Natural killer cell (primary cell): ENCODE data around the gene CACNA2D2. TPM values are rescaled to one million over a fixed set of nuclear protein-coding genes. Genes with fewer than 3 reads are reported as not detected.
A peak's percentile ranks its signal among the peaks of the same experiment; 100 is the strongest.

Experiments used
- ATAC-seq, 3 donors: fragments of 150-1000 bp in 2 of 3; fragments of 200-7000 bp in 1 of 3; cut with Tn5 transposase; 1 replicate in 1 of 3; 2 replicates in 2 of 3; pipeline ENCODE4 v1.10.0; 2021; ENCODE audit warnings: mild to moderate bottlenecking in 2 of 3, moderate library complexity in 2 of 3
- DNase-seq, 2 donors: peaks; one replicate each; pipeline versions ENCODE4 v3.0.0 to v3.0.0-alpha.2; 2013 to 2021; ENCODE audit warnings: mixed read lengths in 1 of 2
- H3K27ac ChIP-seq: one replicate; pipeline ENCODE4 v1.5.1; 2013; ENCODE audit warnings: mild to moderate bottlenecking, low read length
- H3K27me3 ChIP-seq: one replicate; pipeline ENCODE4 v1.6.1; 2013; ENCODE audit warnings: low read length; ENCODE audit not compliant: control insufficient read depth, insufficient read depth
- H3K36me3 ChIP-seq: one replicate; pipeline ENCODE4 v1.6.1; 2013; ENCODE audit warnings: low read length; ENCODE audit not compliant: control insufficient read depth, insufficient read depth
- H3K4me1 ChIP-seq: one replicate; pipeline ENCODE4 v1.6.1; 2013; ENCODE audit warnings: low read length; ENCODE audit not compliant: control insufficient read depth, insufficient read depth
- H3K4me3 ChIP-seq: one replicate; pipeline ENCODE4 v1.5.1; 2013; ENCODE audit warnings: low read length
- H3K9me3 ChIP-seq: one replicate; pipeline ENCODE4 v1.6.1; 2013; ENCODE audit warnings: low read length; ENCODE audit not compliant: control insufficient read depth, insufficient read depth
- H3K27ac Mint-ChIP-seq, 2 donors: one replicate each; pipeline ENCODE4 v1.8.0; 2022; ENCODE audit warnings: mild to moderate bottlenecking in 2 of 2, mixed read lengths in 2 of 2, moderate library complexity in 1 of 2
- H3K27me3 Mint-ChIP-seq, 2 donors: one replicate each; pipeline ENCODE4 v1.8.0; 2022; ENCODE audit warnings: low read depth in 2 of 2, mixed read lengths in 2 of 2
- H3K36me3 Mint-ChIP-seq: one replicate; pipeline ENCODE4 v1.8.0; 2022; ENCODE audit warnings: mixed read lengths
- H3K4me1 Mint-ChIP-seq, 2 donors: one replicate each; pipeline ENCODE4 v1.8.0; 2022; ENCODE audit warnings: mixed read lengths in 2 of 2
- H3K4me3 Mint-ChIP-seq: one replicate; pipeline ENCODE4 v1.8.0; 2022; ENCODE audit warnings: mild to moderate bottlenecking, moderate library complexity, mixed read lengths
- H3K9me3 Mint-ChIP-seq, 2 donors: one replicate each; pipeline ENCODE4 v1.8.0; 2022; ENCODE audit warnings: mixed read lengths in 2 of 2
- WGBS: methylation state at CpG from one replicate; pipeline ENCODE4 v1.1.7; 2013; ENCODE audit warnings: missing lambda C conversion rate; ENCODE audit not compliant: insufficient coverage; 5-methylcytosine and 5-hydroxymethylcytosine counted together
- intact Hi-C: fragments of 100-400 bp; cut with micrococcal nuclease; formaldehyde crosslinking; loops from one replicate; pipeline ENCODE4 v1.14.2; 2022
- total RNA-seq, 4 donors: library from RNA; stranded (reverse); fragments of 120-200 nt in 1 of 4; gene quantifications; one replicate each; pipeline versions ENCODE4 v1.2.3 to v1.2.4, GENCODE V29; 2013 to 2022
- TF ChIP-seq, protein P1 (sequence below): fragments of 200-600 bp; IDR thresholded peaks from one replicate; pipeline ENCODE4 v1.8.0; 2022; ENCODE audit warnings: antibody characterized with exemption

Gene CACNA2D2
- total RNA-seq, 3 donors from 2014 or later (not counting 1 experiment from before 2014, with no cell fraction given): 36.5 to 56.4 (median 43.8) TPM

DNA sequence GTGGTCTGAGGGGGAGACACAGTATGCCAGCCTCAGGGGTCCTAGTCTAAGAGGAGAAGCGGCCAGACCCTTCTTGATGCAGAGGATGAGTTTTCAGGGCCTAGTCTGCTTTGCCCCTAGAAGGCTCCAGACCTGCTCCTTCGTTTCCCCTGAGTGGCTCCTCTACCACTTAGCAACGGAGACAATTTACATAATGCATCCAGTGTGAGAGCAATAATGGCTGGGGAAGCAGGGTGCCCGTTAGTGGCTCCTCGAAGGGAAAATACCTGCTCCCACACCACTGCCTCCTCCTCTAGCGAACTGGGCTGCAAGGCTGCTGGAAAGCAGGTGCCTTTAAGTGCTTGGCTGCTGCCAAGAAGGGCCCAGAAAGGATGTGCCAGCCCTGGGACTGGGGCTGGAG is 38.9 kb downstream of the CACNA2D2 start:
- H3K27ac Mint-ChIP-seq: peak overlapping the region in 1 of 2 donors; percentile 45
- Histone ChIP-seq H3K27ac (no peak overlapping the region), H3K4me3 (no peak overlapping the region), H3K9me3 (no peaks in the 10 kb centered on the region), H3K4me1 (peaks cover 18% of the 10 kb centered on the region), H3K27me3 (no peaks in the 10 kb centered on the region), H3K36me3 (no peaks in the 10 kb centered on the region)
- no peaks in the 10 kb centered on the region for H3K36me3 Mint-ChIP-seq
- no peaks in the 10 kb centered on the region for H3K9me3 Mint-ChIP-seq
- H3K4me3 Mint-ChIP-seq: no peak overlapping the region
- DNase-seq (no peak), ATAC-seq (no peak)
- H3K27me3 Mint-ChIP-seq: no peaks in the 10 kb centered on the region
- intact Hi-C loops: no loop called here
- TF ChIP-seq, protein P1, sequence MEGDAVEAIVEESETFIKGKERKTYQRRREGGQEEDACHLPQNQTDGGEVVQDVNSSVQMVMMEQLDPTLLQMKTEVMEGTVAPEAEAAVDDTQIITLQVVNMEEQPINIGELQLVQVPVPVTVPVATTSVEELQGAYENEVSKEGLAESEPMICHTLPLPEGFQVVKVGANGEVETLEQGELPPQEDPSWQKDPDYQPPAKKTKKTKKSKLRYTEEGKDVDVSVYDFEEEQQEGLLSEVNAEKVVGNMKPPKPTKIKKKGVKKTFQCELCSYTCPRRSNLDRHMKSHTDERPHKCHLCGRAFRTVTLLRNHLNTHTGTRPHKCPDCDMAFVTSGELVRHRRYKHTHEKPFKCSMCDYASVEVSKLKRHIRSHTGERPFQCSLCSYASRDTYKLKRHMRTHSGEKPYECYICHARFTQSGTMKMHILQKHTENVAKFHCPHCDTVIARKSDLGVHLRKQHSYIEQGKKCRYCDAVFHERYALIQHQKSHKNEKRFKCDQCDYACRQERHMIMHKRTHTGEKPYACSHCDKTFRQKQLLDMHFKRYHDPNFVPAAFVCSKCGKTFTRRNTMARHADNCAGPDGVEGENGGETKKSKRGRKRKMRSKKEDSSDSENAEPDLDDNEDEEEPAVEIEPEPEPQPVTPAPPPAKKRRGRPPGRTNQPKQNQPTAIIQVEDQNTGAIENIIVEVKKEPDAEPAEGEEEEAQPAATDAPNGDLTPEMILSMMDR: no peak
- WGBS: 69% methylated on average over 6 of the region's 6 CpGs
- H3K4me1 Mint-ChIP-seq: peaks cover 25 to 40% of the 10 kb centered on the region in 2 donors

DNA sequence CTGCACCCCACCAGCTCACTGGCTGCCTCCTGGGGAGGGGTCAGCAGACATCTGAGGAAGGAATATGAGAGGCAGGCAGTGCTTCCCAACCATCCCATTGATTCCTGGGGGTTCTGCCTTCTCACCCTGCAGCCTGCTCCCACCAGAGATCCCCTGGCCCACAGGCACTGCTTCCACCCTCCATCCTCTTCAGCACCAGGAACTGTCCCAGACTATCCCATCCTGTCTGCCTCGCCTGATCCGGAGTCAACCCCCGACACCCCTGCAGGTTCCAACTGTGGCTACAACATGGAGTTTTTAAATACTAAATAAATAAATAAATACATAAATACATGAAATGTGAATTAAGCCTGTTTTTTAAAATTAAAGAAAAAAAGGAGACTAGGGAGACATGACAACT is 43.6 kb downstream of the CACNA2D2 start:
- Mint-ChIP-seq H3K4me3 (no peak overlapping the region), H3K27ac (no peak overlapping the region), H3K36me3 (no peaks in the 10 kb centered on the region), H3K27me3 (no peaks in the 10 kb centered on the region), H3K9me3 (no peaks in the 10 kb centered on the region), H3K4me1 (peaks cover 10 to 20% of the 10 kb centered on the region in 2 donors)
- intact Hi-C loops: no loop called here
- TF ChIP-seq, protein P1: no peak
- no peak overlapping the region for H3K27ac ChIP-seq
- DNase-seq (no peak), ATAC-seq (no peak)
- no peaks in the 10 kb centered on the region for H3K27me3 ChIP-seq
- no peak overlapping the region for H3K4me3 ChIP-seq
- H3K4me1 ChIP-seq: peaks cover 5% of the 10 kb centered on the region
- 88% methylated on average over 3 of the region's 3 CpGs for WGBS
- H3K36me3 ChIP-seq: no peaks in the 10 kb centered on the region
- no peaks in the 10 kb centered on the region for H3K9me3 ChIP-seq

DNA sequence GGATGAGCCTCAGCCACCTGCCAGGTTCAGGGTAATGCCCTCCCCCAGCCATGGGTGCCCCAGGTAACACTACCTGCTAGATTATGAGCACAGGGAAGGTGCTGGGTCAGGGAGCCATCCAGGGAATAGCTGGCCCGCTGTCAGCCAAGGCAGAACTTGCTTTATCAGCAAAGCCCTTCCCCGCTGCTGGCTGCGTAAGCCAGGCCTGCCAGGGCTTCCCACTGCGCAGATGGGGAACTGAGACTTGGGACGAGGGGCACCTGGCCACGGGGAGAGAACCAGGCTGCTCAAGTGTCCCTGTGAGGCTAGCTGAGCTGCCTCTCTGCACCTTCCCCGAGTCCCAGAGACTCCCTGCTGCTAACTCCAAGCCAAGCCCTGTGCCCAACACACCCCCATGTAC is 45.4 kb downstream of the CACNA2D2 start:
- Histone ChIP-seq H3K36me3 (no peaks in the 10 kb centered on the region), H3K27ac (no peak overlapping the region), H3K4me1 (no peaks in the 10 kb centered on the region), H3K27me3 (no peaks in the 10 kb centered on the region), H3K9me3 (no peaks in the 10 kb centered on the region), H3K4me3 (no peak overlapping the region)
- WGBS: 91% methylated on average over 7 of the region's 7 CpGs
- TF ChIP-seq, protein P1: no peak
- DNase-seq (no peak), ATAC-seq (no peak)
- peaks cover 10 to 18% of the 10 kb centered on the region in 2 donors for H3K4me1 Mint-ChIP-seq
- intact Hi-C loops: no loop called here
- H3K4me3 Mint-ChIP-seq: no peak overlapping the region
- H3K9me3 Mint-ChIP-seq: no peaks in the 10 kb centered on the region
- H3K27ac Mint-ChIP-seq: no peak overlapping the region
- H3K36me3 Mint-ChIP-seq: no peaks in the 10 kb centered on the region
- no peaks in the 10 kb centered on the region for H3K27me3 Mint-ChIP-seq
